Calu3 (cell line): ENCODE data around the gene CENPX. TPM values are rescaled to one million over a fixed set of nuclear protein-coding genes. Genes with fewer than 3 reads are reported as not detected.

ENCODE experiments used
- BruUV-seq: library from RNA; stranded (reverse); fragments of 400-500 nt; replicated peaks from 2 replicates; lab custom pipeline; 2021; lab: Mats Ljungman, UMichigan
- CTCF ChIA-PET: fragments of 300-600 bp; sonication (Branson Sonifier 250); formaldehyde crosslinking; loops from one replicate; lab custom pipeline; 2022; ENCODE audit warnings: antibody characterized with exemption; lab: Charles Lee
- DNase-seq: peaks from one replicate; pipeline ENCODE4 v3.0.0; 2022
- H3K27ac Mint-ChIP-seq: one replicate; pipeline ENCODE4 v1.8.0; 2022; ENCODE audit warnings: mixed read lengths; ENCODE audit not compliant: unreplicated experiment
- H3K27me3 Mint-ChIP-seq: one replicate; pipeline ENCODE4 v1.8.0; 2022; ENCODE audit warnings: mixed read lengths; ENCODE audit not compliant: unreplicated experiment
- H3K36me3 Mint-ChIP-seq: one replicate; pipeline ENCODE4 v1.8.0; 2022; ENCODE audit warnings: mild to moderate bottlenecking, moderate library complexity, mixed read lengths; ENCODE audit not compliant: insufficient read depth, unreplicated experiment
- H3K4me1 Mint-ChIP-seq: one replicate; pipeline ENCODE4 v1.8.0; 2022; ENCODE audit warnings: mild to moderate bottlenecking, low read depth, mixed read lengths; ENCODE audit not compliant: unreplicated experiment
- H3K4me3 Mint-ChIP-seq: one replicate; pipeline ENCODE4 v1.8.0; 2022; ENCODE audit warnings: mild to moderate bottlenecking, low read depth, moderate library complexity, mixed read lengths; ENCODE audit not compliant: unreplicated experiment
- H3K9me3 Mint-ChIP-seq: one replicate; pipeline ENCODE4 v1.8.0; 2022; ENCODE audit warnings: low read depth, mixed read lengths; ENCODE audit not compliant: unreplicated experiment
- CTCF ChIP-seq: fragments of 200-600 bp; IDR thresholded peaks from one replicate; pipeline ENCODE4 v1.8.0; 2022; ENCODE audit warnings: antibody characterized with exemption; ENCODE audit not compliant: unreplicated experiment
- intact Hi-C: fragments of 100-400 bp; cut with micrococcal nuclease; formaldehyde crosslinking; loops from one replicate; pipeline ENCODE4 v1.10.0; 2022; ENCODE audit not compliant: unreplicated experiment
- total RNA-seq: library from RNA; stranded (reverse); gene quantifications from 2 replicates; pipeline ENCODE4 v1.2.3, GENCODE V29; 2022

The CENPX gene
- total RNA-seq, 1 experiment from 2014 or later = 86.9 TPM

GRCh38 chr17:82055023-82055964 is 32.6 kb upstream of the CENPX start:
- H3K36me3 Mint-ChIP-seq = peaks cover 79% of the 10 kb centered on the region
- BruUV-seq = no TSS peak
- no peak overlapping the region for H3K4me3 Mint-ChIP-seq
- no peaks in the 10 kb centered on the region for H3K27me3 Mint-ChIP-seq
- no peak overlapping the region for H3K27ac Mint-ChIP-seq
- no peak for TF ChIP-seq CTCF
- no peaks in the 10 kb centered on the region for H3K4me1 Mint-ChIP-seq
- CTCF ChIA-PET = no interaction called here
- intact Hi-C loops = no loop called here
- no peaks in the 10 kb centered on the region for H3K9me3 Mint-ChIP-seq
- no peak for DNase-seq

GRCh38 chr17:82054351-82055022 is 31.8 kb upstream of the CENPX start:
- H3K4me3 Mint-ChIP-seq = no peak overlapping the region
- no TSS peak for BruUV-seq
- H3K9me3 Mint-ChIP-seq = no peaks in the 10 kb centered on the region
- no peak for DNase-seq
- peaks cover 78% of the 10 kb centered on the region for H3K36me3 Mint-ChIP-seq
- H3K27ac Mint-ChIP-seq = no peak overlapping the region
- no peaks in the 10 kb centered on the region for H3K27me3 Mint-ChIP-seq
- H3K4me1 Mint-ChIP-seq = no peaks in the 10 kb centered on the region
- CTCF ChIA-PET = no interaction called here
- TF ChIP-seq CTCF = no peak
- intact Hi-C loops = no loop called here

- Mint-ChIP-seq H3K4me3 (peak overlapping the region; percentile 80), H3K27me3 (no peaks in the 10 kb centered on the region), H3K4me1 (no peaks in the 10 kb centered on the region), H3K36me3 (peaks cover 77% of the 10 kb centered on the region), H3K9me3 (no peaks in the 10 kb centered on the region), H3K27ac (no peak overlapping the region)
- no peak for DNase-seq
- no peak for TF ChIP-seq CTCF
- intact Hi-C loops = no loop called here
- no TSS peak for BruUV-seq
- CTCF ChIA-PET = no interaction called here
Observed at GRCh38 chr17:82053556-82054263, 31.0 kb upstream of the CENPX start.

- CTCF ChIA-PET = no interaction called here
- no peak overlapping the region for H3K27ac Mint-ChIP-seq
- no peaks in the 10 kb centered on the region for H3K4me1 Mint-ChIP-seq
- no peaks in the 10 kb centered on the region for H3K9me3 Mint-ChIP-seq
- peak overlapping the region; percentile 80 for H3K4me3 Mint-ChIP-seq
- no TSS peak for BruUV-seq
- H3K27me3 Mint-ChIP-seq = no peaks in the 10 kb centered on the region
- intact Hi-C loops = no loop called here
- peaks cover 73% of the 10 kb centered on the region for H3K36me3 Mint-ChIP-seq
- TF ChIP-seq CTCF = no peak
- DNase-seq = no peak
Observed at GRCh38 chr17:82053130-82053529, 30.5 kb upstream of the CENPX start.
